ENCODE results near the gene TNS3. TPM values are rescaled to one million over a fixed set of nuclear protein-coding genes. Genes with fewer than 3 reads are reported as not detected.

TNS3 gene
- total RNA-seq, 1 donor from 2014 or later = 42.4 TPM

DNA sequence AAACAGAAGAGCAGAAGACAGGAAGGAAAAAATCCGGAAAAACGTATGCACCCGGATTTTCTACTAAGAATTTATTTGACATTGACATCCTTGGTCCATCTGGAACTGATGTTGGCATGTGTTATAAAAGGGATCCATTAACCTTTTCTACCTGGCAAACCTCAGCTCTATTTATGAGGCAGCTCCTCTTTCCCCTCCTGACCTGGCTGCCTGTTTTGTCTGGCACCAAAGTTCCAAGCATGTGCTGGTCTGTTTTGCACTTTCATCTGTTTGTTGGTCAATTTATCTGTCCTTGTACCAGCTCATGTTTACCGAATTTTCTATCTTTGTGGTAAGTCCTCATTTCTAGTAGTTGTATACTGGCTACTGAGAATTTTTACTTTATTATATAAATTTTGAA, 258.0 kb downstream of the TNS3 start:
- no peak for DNase-seq
- no peak for ATAC-seq
- intact Hi-C loops (cut with micrococcal nuclease) = no loop called here

DNA sequence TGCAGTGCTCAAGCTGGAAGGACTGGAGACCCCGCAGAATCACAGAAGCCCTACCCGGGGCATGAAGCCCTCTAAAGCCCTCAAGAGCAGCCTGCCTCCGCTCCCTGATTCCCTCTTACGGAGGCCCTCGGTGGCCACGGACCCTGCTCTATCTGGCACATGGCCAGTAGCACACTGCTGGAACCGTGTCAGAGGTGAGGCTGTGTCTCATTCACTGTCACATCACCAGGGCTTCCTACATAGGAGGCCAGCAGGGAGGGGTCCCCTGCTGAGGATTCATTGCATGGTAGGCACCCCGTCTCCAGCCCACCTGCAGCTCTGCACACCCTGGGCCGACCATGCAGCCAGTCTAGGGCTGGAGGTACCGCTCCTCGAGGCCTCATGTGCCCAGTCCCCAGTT, 259.2 kb downstream of the TNS3 start:
- intact Hi-C loops (cut with micrococcal nuclease) = no loop called here
- peak; percentile 62 for DNase-seq
- peak; percentile 18 for ATAC-seq

DNA sequence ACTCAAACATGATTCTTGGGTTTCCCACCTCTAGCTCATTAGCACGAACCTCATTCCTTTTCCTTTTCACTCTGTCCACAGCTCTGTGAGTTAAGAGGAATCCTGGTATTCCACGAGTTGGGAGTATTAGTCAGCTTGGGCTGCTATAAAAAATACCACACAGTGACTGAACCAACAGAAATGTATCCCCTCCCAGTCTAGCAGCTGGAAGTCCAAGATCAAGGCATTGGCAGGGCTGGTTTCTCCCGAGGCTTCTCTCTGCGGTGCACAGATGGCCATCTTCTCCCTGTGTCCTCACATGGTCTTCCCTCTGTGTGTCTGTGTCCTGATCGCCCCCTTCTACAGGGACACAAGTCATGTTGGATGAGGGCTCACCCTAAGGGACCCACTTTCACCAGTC, 261.6 kb downstream of the TNS3 start:
- DNase-seq = no peak
- intact Hi-C loops (cut with micrococcal nuclease) = no loop called here
- no peak for ATAC-seq

DNA sequence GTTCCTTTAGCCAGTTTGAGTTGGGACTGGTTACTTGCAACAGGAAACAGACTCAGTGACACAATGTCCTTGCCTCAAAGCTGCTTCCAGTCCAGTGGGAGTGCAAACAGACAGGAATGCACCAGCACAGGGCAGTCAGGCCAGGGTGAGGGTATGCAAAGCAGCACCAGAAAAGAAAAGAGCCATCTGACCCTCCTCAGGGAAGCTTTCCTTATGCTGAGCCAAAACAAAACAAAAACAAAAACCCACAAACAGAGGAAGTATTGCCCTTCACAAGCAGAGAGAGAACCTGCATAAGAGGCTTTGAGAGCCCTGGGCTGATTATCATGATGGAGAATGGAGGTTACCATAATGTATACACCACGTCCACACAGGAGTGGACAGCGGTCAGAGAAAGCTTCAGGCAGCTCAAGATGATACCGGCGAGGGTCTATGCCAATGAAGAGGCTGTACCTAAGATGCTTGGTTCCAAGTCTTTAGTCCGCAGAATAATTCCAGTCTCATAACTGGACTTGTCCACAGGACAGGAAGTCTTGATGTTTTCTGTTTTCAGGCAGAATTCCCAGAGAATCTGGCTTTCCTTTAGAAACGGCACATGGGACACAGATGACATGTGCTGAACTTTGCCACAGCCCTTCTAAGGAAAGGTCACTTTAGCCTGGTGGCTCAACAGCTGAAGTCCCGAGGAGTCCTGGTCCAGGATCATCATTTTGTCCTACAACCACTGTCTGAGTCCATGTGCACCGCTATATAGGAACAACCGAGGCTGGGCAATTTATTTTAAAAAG, 263.3 kb downstream of the TNS3 start:
- peak; percentile 8 for ATAC-seq
- intact Hi-C loops (cut with micrococcal nuclease) = no loop called here
- DNase-seq = no peak

DNA sequence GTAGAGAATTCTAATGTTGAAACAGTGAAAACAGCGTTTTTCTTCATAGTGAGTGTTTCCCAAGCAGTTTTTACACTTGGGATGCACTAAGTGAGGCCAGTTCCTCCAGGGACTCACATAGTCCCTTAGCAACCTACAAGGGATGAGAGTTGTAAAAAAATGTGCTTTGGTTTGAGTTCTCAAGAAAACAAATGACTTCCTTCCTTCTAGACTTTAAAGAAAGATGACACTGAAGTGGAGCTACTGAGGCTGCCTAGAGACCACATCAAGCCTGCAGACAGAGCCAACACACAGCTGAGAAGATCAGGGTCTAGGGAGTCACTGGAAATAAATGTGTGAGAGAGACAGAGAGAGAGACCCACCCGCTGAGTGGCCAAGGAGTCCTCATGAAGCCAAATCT, 264.4 kb downstream of the TNS3 start:
- intact Hi-C loops (cut with micrococcal nuclease) = no loop called here
- no peak for DNase-seq
- ATAC-seq = no peak

DNA sequence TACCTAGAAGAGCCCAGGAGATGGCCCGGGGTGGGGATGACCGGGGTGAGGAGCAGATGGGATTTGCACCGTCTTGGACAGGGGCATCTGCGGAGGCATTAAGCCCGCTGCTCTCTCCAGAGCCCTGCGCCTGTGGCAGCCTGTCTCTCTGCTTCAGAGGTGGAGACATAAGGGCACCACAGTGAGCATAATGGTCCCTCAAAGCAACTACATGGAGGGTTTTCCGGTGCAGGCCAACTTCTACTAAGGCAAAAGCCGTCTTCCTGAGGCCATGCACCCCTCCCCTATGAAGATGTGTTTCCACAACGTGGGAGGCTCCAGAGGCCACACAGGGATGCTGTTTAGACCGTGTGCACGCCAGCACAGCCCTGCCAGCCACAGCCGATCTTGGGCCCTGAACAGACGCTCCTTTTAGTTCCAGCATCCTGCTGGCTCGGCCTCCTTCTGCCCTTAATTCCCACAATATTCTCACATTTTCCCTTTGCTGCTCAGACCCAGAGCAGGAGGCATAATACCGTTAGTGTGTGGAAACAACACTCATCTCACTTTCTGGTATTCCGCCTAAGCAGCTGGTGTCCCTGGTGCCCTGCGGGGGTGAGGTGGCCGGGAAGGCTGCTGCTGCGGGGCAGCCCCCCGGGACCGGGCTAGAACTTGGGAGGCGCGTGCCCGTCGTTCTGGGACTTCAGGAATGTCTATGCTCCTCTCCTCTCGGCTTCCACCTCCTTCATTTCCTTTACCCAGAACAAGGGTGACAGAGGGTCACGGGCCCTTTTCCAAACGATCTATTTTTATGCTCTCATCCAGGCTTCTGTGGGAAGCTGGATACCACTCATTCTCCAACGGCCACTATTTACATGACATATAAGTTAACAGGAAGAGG, 266.9 kb downstream of the TNS3 start:
- peak; percentile 64 for DNase-seq
- ATAC-seq = peak; percentile 87
- intact Hi-C loops (cut with micrococcal nuclease) = no loop called here

DNA sequence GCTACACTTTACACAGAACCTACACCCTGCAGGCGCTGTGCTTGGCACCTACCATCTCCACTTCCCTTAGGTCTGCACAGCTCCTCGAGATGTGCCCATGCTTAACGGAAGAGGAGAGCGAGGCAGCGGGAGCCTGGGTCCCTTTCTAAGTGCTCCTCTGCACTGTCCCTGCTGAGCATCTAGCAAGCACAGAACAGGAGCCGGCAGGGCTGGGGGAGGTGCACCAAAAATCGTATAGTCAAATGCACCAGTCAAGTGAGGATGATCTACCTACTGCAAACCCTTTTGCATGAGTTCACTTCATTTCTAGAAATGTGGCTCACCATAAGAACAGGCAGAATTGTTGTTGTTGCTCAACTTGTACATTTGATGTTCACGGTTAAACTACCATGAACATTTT, 267.7 kb downstream of the TNS3 start:
- ATAC-seq = no peak
- intact Hi-C loops (cut with micrococcal nuclease) = no loop called here
- DNase-seq = no peak

DNA sequence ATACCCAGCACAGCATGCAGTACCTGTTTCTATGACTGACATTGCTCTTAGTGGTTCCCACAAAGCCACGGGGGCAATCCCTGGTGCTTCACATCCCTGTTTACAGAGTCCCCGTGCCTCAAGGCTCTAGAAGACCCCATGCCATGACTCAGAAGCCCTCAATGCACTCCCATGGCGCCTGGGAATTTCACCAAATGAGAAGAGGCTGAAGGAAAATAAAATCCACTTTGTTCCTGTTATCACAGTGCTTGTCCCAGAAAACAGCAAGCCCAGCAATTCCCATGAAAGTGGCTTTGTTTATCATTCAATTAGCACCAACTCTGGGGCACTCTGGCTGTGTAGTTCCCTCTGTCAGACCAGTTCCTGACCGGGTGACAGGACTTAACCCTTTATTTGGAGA, 268.3 kb downstream of the TNS3 start:
- ATAC-seq = no peak
- intact Hi-C loops (cut with micrococcal nuclease) = no loop called here
- DNase-seq = no peak

DNA sequence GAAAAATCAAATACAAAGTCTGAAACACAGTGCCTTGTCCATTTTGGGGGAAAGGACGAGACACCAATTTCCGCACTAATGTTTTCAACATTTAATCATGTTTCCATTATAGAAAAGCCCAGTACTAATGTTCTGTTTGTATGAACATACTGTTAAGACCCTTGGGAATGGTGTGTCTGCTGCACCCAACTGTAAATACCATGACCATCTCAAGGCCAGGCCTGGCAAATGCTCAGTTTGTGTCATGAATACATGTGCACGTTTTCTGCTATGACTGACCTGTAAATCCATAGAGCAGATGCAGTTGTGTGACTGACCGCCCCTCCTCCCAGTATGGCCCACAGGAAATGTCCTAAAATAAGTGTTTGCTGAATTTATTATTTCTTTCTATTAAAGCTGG, 270.0 kb downstream of the TNS3 start:
- intact Hi-C loops (cut with micrococcal nuclease) = no loop called here

DNA sequence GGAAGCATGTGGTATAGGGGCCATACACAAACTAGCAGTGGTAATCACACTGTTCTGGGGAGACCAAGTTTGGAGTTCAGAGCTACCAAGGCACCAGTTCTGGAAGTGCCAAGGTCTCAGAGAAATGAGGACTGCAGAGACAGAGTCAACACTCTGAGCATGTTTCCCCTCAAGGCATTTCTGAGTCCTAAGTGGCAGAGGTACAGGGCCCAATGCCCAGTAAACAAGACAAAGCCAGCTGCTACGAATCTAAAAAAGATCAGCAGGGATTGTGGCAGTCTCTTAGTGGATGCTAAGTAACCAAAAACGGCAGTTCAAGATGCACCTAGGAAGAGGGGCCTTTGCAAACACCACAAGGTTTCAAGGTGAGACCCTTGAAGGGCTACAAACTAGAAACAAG, 271.9 kb downstream of the TNS3 start:
- DNase-seq = no peak
- ATAC-seq = no peak
- intact Hi-C loops (cut with micrococcal nuclease) = no loop called here

More for the DNA sequence above, 270.0 kb downstream of the TNS3 start:
- ATAC-seq (no peak), DNase-seq (no peak)

DNA sequence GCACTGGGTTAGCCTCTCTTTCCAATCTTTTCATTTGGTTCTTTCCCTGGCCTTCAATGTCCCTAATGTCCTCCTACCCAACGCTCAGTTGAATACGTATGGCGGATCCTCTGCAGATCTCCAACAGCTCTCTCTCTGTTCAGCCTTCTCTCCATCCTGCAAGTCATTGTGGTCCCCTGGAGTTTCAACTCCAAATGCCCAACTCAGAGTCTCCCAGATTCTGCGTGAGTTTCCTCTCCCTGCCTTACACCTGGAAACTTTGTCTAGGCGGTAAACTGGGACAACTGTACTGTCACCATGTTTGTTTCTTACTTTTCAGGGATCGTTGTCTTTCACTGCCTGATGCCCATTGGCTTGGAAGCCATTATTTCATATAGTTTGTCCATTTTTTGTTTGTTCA, 273.1 kb downstream of the TNS3 start:
- DNase-seq (no peak), ATAC-seq (no peak)
- intact Hi-C loops (cut with micrococcal nuclease) = no loop called here

DNA sequence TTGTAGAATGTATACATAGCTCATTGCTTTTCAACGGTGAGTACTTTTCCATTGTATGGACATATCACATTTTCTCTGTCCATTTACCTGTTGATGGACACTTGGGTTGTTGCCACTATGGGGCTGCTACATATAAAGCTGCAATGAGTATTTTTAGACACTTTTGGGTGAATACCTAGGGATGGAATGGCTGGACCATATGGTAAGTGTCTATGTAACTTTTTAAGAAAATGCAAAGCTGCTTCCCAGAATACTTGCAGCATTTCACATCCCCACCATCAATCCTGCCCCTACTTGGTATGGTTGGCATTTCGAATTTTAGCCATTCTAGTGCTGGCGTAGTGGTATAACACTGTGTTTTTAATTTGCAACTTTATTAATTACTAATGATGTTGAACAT, 274.6 kb downstream of the TNS3 start:
- no peak for ATAC-seq
- intact Hi-C loops (cut with micrococcal nuclease) = no loop called here
- no peak for DNase-seq

DNA sequence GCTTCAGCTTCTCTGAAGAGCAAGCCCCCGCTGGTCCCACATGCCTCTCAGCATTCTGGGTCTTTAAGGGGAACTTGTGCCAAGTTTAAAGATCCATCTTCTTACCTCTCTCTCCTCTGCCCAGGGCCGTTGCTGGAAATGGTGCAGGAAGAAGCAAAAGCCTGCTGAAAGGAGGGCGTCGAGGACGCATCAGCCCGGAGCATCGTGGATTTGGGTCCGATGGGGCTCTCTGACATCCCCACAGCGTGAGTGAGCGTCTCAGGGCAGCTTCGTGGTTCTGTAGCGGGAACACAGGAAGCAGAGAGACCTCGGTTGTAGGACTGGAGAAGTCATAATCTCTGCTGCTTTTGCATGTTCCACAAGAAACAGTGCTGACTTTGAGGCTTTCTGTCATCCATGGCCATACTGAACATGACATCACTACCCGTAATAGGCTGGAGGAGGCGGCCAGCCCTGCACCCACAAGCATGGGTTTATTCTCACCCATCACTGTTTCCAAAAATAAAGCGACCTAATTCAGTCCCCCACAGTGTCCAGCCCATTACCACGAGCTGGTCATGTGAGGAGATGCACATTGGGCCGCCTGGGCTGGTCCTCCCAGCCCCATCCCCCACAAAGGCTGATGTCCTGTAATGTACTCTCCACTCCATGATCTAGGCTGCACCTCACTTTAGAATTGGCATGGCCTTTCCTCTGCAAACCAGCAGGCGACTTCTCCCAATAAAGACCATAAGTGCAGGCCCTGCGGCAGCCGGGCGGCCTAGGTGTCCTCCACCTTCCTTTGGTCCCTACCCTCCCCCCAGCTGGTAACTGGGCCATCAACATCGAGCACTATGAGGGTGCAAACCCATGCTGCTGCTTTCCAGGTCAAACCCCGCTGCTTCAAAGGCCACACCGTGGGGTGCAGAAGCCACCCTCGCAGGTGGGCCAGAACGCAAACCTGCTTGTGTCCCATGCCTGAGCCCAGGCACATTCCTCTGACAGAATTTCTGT, 276.9 kb downstream of the TNS3 start:
- ATAC-seq (peak; percentile 92), DNase-seq (peak; percentile 63)
- intact Hi-C loops (cut with micrococcal nuclease) = no loop called here

DNA sequence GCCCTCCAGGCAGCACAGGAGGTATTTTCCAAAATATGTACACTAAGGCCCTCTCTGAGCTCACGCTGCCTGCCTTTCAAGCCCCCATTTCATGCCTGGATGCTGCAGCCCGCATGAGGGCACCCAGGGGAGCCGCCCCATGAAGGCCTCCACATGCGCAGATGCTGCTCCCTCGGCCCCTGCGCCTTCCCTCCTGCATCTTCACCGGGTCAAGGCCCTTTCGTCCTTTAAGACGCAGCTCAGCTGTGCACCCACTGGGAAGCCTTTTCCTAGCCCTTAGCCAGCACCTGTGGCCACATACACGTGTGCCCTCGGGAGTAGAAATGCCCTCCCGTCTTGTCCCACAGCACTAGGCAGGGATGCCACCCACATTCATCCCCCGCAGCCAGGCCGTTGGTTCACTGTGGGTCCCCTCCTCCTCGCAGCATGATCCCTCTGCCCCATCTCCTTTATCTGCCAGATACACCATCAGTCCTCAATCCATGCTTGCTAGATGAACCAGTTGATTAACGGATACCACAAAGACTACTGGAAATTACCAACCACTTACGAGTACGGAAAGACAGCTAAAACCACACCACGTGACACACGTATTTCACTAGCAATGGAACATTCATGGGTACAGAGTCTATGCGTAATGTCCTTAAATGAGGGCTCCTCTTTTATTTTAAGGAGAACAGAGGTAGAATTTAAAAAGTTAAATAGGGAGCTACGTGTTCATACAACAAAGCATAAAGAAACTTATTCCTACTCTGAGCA, 278.0 kb downstream of the TNS3 start:
- DNase-seq (no peak), ATAC-seq (no peak)
- intact Hi-C loops (cut with micrococcal nuclease) = no loop called here

DNA sequence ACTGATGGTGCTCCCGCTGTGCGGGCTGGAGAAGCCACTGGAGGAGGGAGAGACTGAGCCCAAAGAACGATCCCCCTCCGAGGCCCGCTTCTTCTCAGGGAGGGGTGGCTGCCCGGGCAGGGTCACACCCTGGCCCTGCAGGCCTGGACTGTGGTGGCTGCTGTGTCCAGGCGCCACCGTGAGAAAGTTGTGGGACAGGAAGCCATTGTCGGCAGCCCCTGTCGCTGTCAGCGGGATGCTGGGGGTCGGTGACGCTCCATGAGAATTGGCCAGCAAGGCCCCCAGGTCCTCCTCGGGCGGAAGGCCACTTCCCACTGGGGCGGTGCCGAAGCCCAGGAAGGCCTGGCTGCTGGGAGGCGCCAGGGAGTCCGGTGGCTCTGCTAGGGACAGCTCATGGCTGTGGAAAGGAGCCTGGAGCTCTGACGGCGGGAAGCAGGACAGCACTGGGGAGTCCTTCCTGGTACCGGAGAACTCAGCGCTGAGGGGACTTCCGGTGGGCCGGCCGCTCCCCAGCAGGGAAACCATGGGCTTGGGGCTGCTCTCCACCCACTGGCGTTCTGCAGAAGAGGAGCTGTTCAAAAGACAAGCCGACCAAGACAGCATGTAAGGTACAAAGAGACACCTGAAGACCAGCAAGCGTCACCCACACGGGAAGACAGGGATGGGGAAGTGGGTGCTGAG, 278.8 kb downstream of the TNS3 start:
- DNase-seq (no peak), ATAC-seq (no peak)
- intact Hi-C loops (cut with micrococcal nuclease) = no loop called here

DNA sequence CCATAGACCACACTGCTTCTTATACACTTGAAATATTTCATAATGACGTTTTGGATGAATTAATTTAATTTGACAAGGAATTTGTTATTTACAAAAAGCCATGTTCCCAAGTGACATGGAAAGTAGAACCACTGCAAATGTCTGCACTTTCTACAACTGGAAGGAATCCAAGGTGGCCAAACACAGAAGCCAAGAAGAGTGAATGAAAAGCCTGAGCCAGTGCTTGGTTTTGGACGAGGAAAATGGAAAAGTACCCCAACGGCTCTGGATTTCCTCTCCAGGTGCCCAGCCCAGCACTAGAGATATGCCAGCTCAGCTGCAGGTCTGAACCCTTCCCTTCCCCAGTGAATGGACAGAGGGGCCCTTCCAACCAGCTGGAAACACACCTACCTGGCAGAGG, 279.4 kb downstream of the TNS3 start:
- intact Hi-C loops (cut with micrococcal nuclease) = no loop called here
- DNase-seq (no peak), ATAC-seq (no peak)

DNA sequence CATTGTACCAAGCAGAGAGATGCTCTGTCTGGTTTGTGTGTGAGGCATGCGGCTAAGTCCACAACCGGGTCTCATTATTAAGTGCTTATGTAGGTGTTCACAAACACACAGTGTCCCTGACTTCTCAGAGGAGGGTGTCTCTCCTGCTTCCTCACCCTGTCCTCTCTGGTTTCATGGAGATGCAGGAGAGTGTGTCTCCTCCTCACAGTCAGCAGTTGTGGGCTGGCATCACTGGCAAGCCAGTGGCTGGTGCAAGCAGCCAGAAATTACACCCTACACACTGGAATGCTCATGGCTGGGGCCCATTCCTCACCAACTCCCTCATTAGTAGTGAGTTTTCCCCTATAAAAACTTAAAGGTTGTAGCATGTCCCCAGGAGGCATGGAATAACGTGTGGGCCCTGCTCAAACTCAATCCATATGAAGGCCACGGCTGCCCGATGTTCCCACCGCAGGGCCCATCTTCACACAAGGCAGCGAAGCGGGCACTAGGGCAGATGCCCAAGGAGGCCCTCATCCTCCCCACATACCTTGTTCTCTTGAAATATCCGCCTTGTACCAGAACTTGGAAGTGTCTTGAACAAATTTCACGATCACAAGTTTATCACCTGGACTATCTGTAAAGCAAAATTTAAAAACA, 280.1 kb downstream of the TNS3 start:
- intact Hi-C loops (cut with micrococcal nuclease) = no loop called here

DNA sequence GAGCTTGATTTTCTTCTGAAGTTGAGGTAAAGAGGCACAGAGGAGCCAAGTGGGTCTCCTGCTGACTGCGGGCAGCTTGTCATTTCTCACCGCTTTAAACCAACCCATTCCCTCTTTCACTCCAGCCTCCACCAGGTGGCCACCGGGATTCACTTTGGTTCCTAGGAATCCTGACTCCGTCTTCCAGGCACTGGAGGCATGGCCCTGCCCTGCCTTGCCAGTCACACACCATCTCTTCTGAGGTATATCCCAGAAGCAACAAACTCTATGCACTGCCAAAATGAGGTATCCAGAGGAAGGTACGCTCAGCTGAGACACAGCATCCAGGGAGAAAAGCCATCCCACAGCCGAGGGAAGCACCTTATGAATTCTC, 280.8 kb downstream of the TNS3 start:
- DNase-seq (no peak), ATAC-seq (no peak)
- intact Hi-C loops (cut with micrococcal nuclease) = no loop called here

More for the DNA sequence above, 280.1 kb downstream of the TNS3 start:
- DNase-seq (no peak), ATAC-seq (no peak)

Data from left ventricle myocardium superior (tissue), 1 donor.